HepG2 (cell line): ENCODE data around the gene SPAG5. TPM values are rescaled to one million over a fixed set of nuclear protein-coding genes. Genes with fewer than 3 reads are reported as not detected.

Source experiments
- ATAC-seq: fragments of 200-7000 bp; cut with Tn5 transposase; 3 replicates; pipeline ENCODE4 v1.9.1; 2020; ENCODE audit warnings: mild to moderate bottlenecking, moderate library complexity
- BruUV-seq: library from RNA; stranded (reverse); fragments of 400-500 nt; replicated peaks from 2 replicates; lab custom pipeline; 2021; lab: Mats Ljungman, UMichigan
- CTCF ChIA-PET: fragments of 300-600 bp; formaldehyde crosslinking; extraction: SDS; loops from one replicate; lab custom pipeline; 2021; ENCODE audit warnings: low total read pairs, inconsistent platforms, low intra/inter-chr PET ratio; lab: Yijun Ruan, JAX
- POLR2A ChIA-PET: fragments of 350-600 bp; sonication (Branson Sonifier 250); formaldehyde crosslinking; loops from one replicate; lab custom pipeline; 2020; ENCODE audit warnings: antibody characterized with exemption, inconsistent platforms; lab: Yijun Ruan, JAX
- DNase-seq: peaks from one replicate; pipeline ENCODE4 v3.0.0-alpha.2; 2015; ENCODE audit warnings: low spot score
- FAIRE-seq: peaks from 3 replicates; lab custom pipeline; 2011; peaks lifted over from hg19 to GRCh38; lab: Jason Lieb, UNC
- H2AFZ ChIP-seq: one replicate; pipeline ENCODE4 v1.6.1; 2011; ENCODE audit warnings: low read length, inconsistent platforms
- H3K27ac ChIP-seq: fragments of 300-600 bp; 3 replicates; pipeline ENCODE4 v1.8.0; 2011; ENCODE audit warnings: mixed run types, mild to moderate bottlenecking, mixed read lengths, low read length, inconsistent platforms; ENCODE audit not compliant: insufficient read depth; ENCODE audit errors: extremely low read length
- H3K27me3 ChIP-seq, 2 experiments: fragments of 200-600 bp in 1 of 2; 2 replicates in 1 of 2; 3 replicates in 1 of 2; pipeline versions ENCODE4 v1.6.0 to v1.8.0; 2011; ENCODE audit warnings: low read length in 2 of 2, mild to moderate bottlenecking in 2 of 2, moderate library complexity in 2 of 2, inconsistent platforms in 1 of 2; ENCODE audit not compliant: insufficient read depth in 2 of 2, control insufficient read depth in 1 of 2
- H3K36me3 ChIP-seq, 2 experiments: fragments of 200-600 bp in 1 of 2; replicated peaks in 1 of 2; 2 replicates in 1 of 2; 3 replicates in 1 of 2; pipeline versions ENCODE4 v1.5.1 to v1.8.0; 2011; ENCODE audit warnings: low read length in 2 of 2, inconsistent platforms in 1 of 2; ENCODE audit not compliant: insufficient read depth in 2 of 2, control insufficient read depth in 1 of 2
- H3K4me1 ChIP-seq: 2 replicates; pipeline ENCODE4 v1.5.1; 2012; ENCODE audit warnings: low read length, inconsistent platforms; ENCODE audit not compliant: insufficient read depth
- H3K4me2 ChIP-seq: 2 replicates; pipeline ENCODE4 v1.6.0; 2011; ENCODE audit warnings: low read depth, low read length, inconsistent platforms
- H3K4me3 ChIP-seq, 3 experiments: fragments of 200-600 bp in 1 of 3; sonication (generic), shearing (Covaris generic) in 1 of 3; replicated peaks in 1 of 3; 2 replicates each; pipeline ENCODE4 v1.5.1; 2011 to 2016; ENCODE audit warnings: low read length in 3 of 3, inconsistent platforms in 2 of 3, low read depth in 2 of 3, mild to moderate bottlenecking in 2 of 3, control low read depth in 1 of 3, mixed read lengths in 1 of 3; ENCODE audit not compliant: insufficient read depth in 1 of 3
- H3K79me2 ChIP-seq: one replicate; pipeline ENCODE4 v1.6.1; 2011; ENCODE audit warnings: low read length, inconsistent platforms; ENCODE audit not compliant: insufficient read depth
- H3K9ac ChIP-seq: 2 replicates; pipeline ENCODE4 v1.6.0; 2011; ENCODE audit warnings: mild to moderate bottlenecking, low read depth, low read length, inconsistent platforms; ENCODE audit not compliant: insufficient read depth
- H3K9me3 ChIP-seq: 2 replicates; pipeline ENCODE4 v1.5.1; 2012; ENCODE audit warnings: mild to moderate bottlenecking, low read length
- H4K20me1 ChIP-seq: 2 replicates; pipeline ENCODE4 v1.6.0; 2011; ENCODE audit warnings: inconsistent platforms, mild to moderate bottlenecking, low read length, moderate library complexity; ENCODE audit not compliant: insufficient read depth
- DPF2 ChIP-seq: sonication (generic); formaldehyde crosslinking; IDR thresholded peaks from 2 replicates; pipeline ENCODE4 v1.4.0; 2020; ENCODE audit warnings: mild to moderate bottlenecking, low read depth, missing genetic modification reagents, borderline replicate concordance
- FOSL2 ChIP-seq: sonication (generic); formaldehyde crosslinking; IDR thresholded peaks from 2 replicates; pipeline ENCODE4 v1.4.0; 2020; ENCODE audit warnings: missing genetic modification reagents
- GLI4 ChIP-seq: sonication (generic); formaldehyde crosslinking; IDR thresholded peaks from 2 replicates; pipeline ENCODE4 v1.5.1; 2020; ENCODE audit warnings: missing genetic modification reagents, mild to moderate bottlenecking, moderate library complexity, borderline replicate concordance
- HNRNPL ChIP-seq: fragments of 200-400 bp; formaldehyde crosslinking; IDR thresholded peaks from 2 replicates; pipeline ENCODE4 v1.6.1; 2017; ENCODE audit warnings: mild to moderate bottlenecking, low read depth, low read length
- HOXD1 ChIP-seq: sonication (generic); formaldehyde crosslinking; IDR thresholded peaks from 2 replicates; pipeline ENCODE4 v1.5.0; 2020; ENCODE audit warnings: missing genetic modification reagents
- KLF9 ChIP-seq: IDR thresholded peaks from 2 replicates; pipeline ENCODE4 v1.6.1; 2016; ENCODE audit warnings: low read depth
- KMT2B ChIP-seq: IDR thresholded peaks from 2 replicates; pipeline ENCODE4 v1.6.1; 2016; ENCODE audit warnings: missing genetic modification reagents, missing compliant biosample characterization
- NCOA1 ChIP-seq: sonication (generic); formaldehyde crosslinking; IDR thresholded peaks from 2 replicates; pipeline ENCODE4 v1.9.0; 2021; ENCODE audit warnings: missing genetic modification reagents
- NFIC ChIP-seq: IDR thresholded peaks from 2 replicates; pipeline ENCODE4 v1.6.1; 2012; ENCODE audit warnings: mild to moderate bottlenecking, low read length, inconsistent platforms
- PHB2 ChIP-seq: fragments of 450-650 bp; IDR thresholded peaks from 2 replicates; pipeline ENCODE4 v1.6.1; 2018; ENCODE audit not compliant: partially characterized antibody
- TBX3 ChIP-seq: fragments of 450-650 bp; IDR thresholded peaks from 2 replicates; pipeline ENCODE4 v1.6.1; 2017; ENCODE audit warnings: antibody characterized with exemption, mild to moderate bottlenecking, inconsistent platforms, borderline replicate concordance
- TCF7L2 ChIP-seq: IDR thresholded peaks from 2 replicates; pipeline ENCODE4 v1.6.1; 2011; ENCODE audit warnings: mild to moderate bottlenecking, low read depth, low read length, moderate library complexity
- TRIM22 ChIP-seq: fragments of 450-650 bp; IDR thresholded peaks from 2 replicates; pipeline ENCODE4 v1.6.1; 2017
- XBP1 ChIP-seq: sonication (generic); formaldehyde crosslinking; IDR thresholded peaks from 2 replicates; pipeline ENCODE4 v1.5.0; 2020; ENCODE audit warnings: missing genetic modification reagents
- ZNF138 ChIP-seq: sonication (generic); formaldehyde crosslinking; IDR thresholded peaks from 2 replicates; pipeline ENCODE4 v1.5.0; 2020; ENCODE audit warnings: mild to moderate bottlenecking, low read depth, missing genetic modification reagents
- ZNF484 ChIP-seq: sonication (generic); formaldehyde crosslinking; IDR thresholded peaks from 2 replicates; pipeline ENCODE4 v1.5.1; 2020; ENCODE audit warnings: mild to moderate bottlenecking, low read depth, missing genetic modification reagents, borderline replicate concordance
- ZNF501 ChIP-seq: sonication (generic); formaldehyde crosslinking; IDR thresholded peaks from 2 replicates; pipeline ENCODE4 v1.5.1; 2020; ENCODE audit warnings: mild to moderate bottlenecking, moderate library complexity, missing genetic modification reagents
- ZNF580 ChIP-seq: IDR thresholded peaks from 2 replicates; pipeline ENCODE4 v1.6.1; 2016; ENCODE audit warnings: low read depth, borderline replicate concordance
- WGBS: methylation state at CpG from one replicate; pipeline ENCODE4 v1.1.6; 2017; ENCODE audit warnings: low lambda C conversion rate; 5-methylcytosine and 5-hydroxymethylcytosine counted together
- in situ Hi-C: cut with HindIII; loops from 2 replicates; pipeline ENCODE4 v1.10.0; 2017; ENCODE audit warnings: low pct_unique_long_range_greater_than_20kb; ENCODE audit not compliant: extremely low pct_ligation_motif_present
- intact Hi-C: fragments of 100-400 bp; cut with micrococcal nuclease; formaldehyde crosslinking; loops from one replicate; pipeline ENCODE4 v1.10.0; 2022; ENCODE audit not compliant: unreplicated experiment
- polyA plus RNA-seq, 8 experiments: library from polyadenylated mRNA; depleted of rRNA in 3 of 8; stranded (reverse) in 7 of 8; unstranded in 1 of 8; fragments of >200 nt; fragmentation: Illumina TruSeq in 4 of 8; extraction: Trizol in 4 of 8; gene quantifications; 2 replicates each; pipeline versions ENCODE4 v1.2.1 to v1.2.3, GENCODE V29; 2011 to 2016; ENCODE audit warnings: low read depth in 4 of 8, missing spikeins in 1 of 8, mixed read lengths in 1 of 8; ENCODE audit not compliant: insufficient read depth in 1 of 8
- total RNA-seq, 5 experiments: library from RNA; depleted of rRNA; stranded (reverse); fragments of >200 nt; fragmentation: Illumina TruSeq; extraction: Trizol; gene quantifications; 2 replicates each; pipeline ENCODE4 v1.2.3, GENCODE V29; 2016; ENCODE audit warnings: low read depth in 1 of 5

The SPAG5 gene
- total and polyA plus RNA-seq, 2 of the 13 experiments (the other 11 are each of a cell fraction or from before 2014, with no cell fraction given) = 41.4 to 98.0 TPM

- TF ChIP-seq GLI4 (CRISPR knock-in tag) (no peak), ZNF501 (no peak)
- TF ChIP-seq, all 625 proteins: peak for 0
Measured at GRCh38 chr17:28573966-28574480, 24.8 kb downstream of the SPAG5 start (continued).

- no peak overlapping the region for H3K27ac ChIP-seq
- H3K27me3 ChIP-seq = no peaks in the 10 kb centered on the region
- ChIA-PET CTCF (no interaction called here), POLR2A (no interaction called here)
- TF ChIP-seq NFIC (no peak), ZNF138 (CRISPR knock-in tag) (no peak), HNRNPL (no peak), ZNF484 (no peak)
- H3K79me2 ChIP-seq = peaks cover 17% of the 10 kb centered on the region
- in situ Hi-C loops (loop anchor here (5.0 kb wide), 1 partner anchor 49 kb away; no protein-coding TSS in a partner anchor), intact Hi-C loops (no loop called here)
- no peak overlapping the region for H3K4me3 ChIP-seq
- no peaks in the 10 kb centered on the region for H4K20me1 ChIP-seq
- WGBS = 97% methylated on average over 6 of the region's 9 CpGs
- H3K4me1 ChIP-seq = peaks cover 64% of the 10 kb centered on the region
- H3K36me3 ChIP-seq = peaks cover 2 to 11% of the 10 kb centered on the region in 2 experiments; a peak in 4 of 5 replicates
- no peak overlapping the region for H3K9ac ChIP-seq
- FAIRE-seq (no peak), DNase-seq (no peak), ATAC-seq (no peak)
- no peaks in the 10 kb centered on the region for H3K9me3 ChIP-seq
- H3K4me2 ChIP-seq = no peak overlapping the region
- BruUV-seq = no TSS peak
- no peak overlapping the region for H2AFZ ChIP-seq
Measured at GRCh38 chr17:28573521-28573920, 25.3 kb downstream of the SPAG5 start.

- in situ Hi-C loops (loop anchor here (5.0 kb wide), 1 partner anchor 49 kb away; no protein-coding TSS in a partner anchor), intact Hi-C loops (no loop called here)
- no peak overlapping the region for H2AFZ ChIP-seq
- H3K27ac ChIP-seq = no peak overlapping the region
- DNase-seq (peak; percentile 28), FAIRE-seq (no peak), ATAC-seq (no peak)
- no peak overlapping the region for H3K4me2 ChIP-seq
- peaks cover 17% of the 10 kb centered on the region for H3K79me2 ChIP-seq
- peaks cover 0 to 6% of the 10 kb centered on the region in 2 experiments; a peak in 3 of 5 replicates for H3K36me3 ChIP-seq
- BruUV-seq = no TSS peak
- H4K20me1 ChIP-seq = no peaks in the 10 kb centered on the region
- CTCF ChIA-PET = no interaction called here
- no peaks in the 10 kb centered on the region for H3K27me3 ChIP-seq
- no peaks in the 10 kb centered on the region for H3K9me3 ChIP-seq
- H3K4me3 ChIP-seq = no peak overlapping the region
- H3K9ac ChIP-seq = no peak overlapping the region
- POLR2A ChIA-PET = interaction anchor here (0.8 kb wide), 1 partner anchor 26 kb away, joined by 3 read pairs; no protein-coding TSS in a partner anchor
- peaks cover 64% of the 10 kb centered on the region for H3K4me1 ChIP-seq
- TF ChIP-seq KLF9 (CRISPR knock-in tag) = no peak
- no peak for TF ChIP-seq KMT2B
- TF ChIP-seq DPF2 (CRISPR knock-in tag) = no peak
- TF ChIP-seq NCOA1 (CRISPR knock-in tag) = no peak
- TF ChIP-seq ZNF580 (CRISPR knock-in tag) = no peak
- TF ChIP-seq TCF7L2 = no peak
- TF ChIP-seq XBP1 = no peak
- peak; percentile 46; the same call in 1 of the 2 replicates for TF ChIP-seq TBX3
- no peak for TF ChIP-seq HOXD1 (CRISPR knock-in tag)
- no peak for TF ChIP-seq TRIM22
- TF ChIP-seq PHB2 = no peak
- peak; percentile 45; the same call in 1 of the 2 replicates for TF ChIP-seq FOSL2 (CRISPR knock-in tag)
Measured at GRCh38 chr17:28573040-28573380, 25.8 kb downstream of the SPAG5 start.
